ENCODE results near the gene SAV1. TPM values are rescaled to one million over a fixed set of nuclear protein-coding genes. Genes with fewer than 3 reads are reported as not detected.
"Not testable (repeated sequence)": the region's sequence is repeated elsewhere in the genome, so short reads cannot be mapped to it uniquely, and the experiment has no call there.

The SAV1 gene
- polyA plus RNA-seq, 2 of the 4 experiments (the other 2 are of a cell fraction), result 20.3 TPM

- DNase-seq (ENCODE audit: low read depth in 1 of 2, low spot score in 1 of 2), result peak in 1 of 2 experiments; percentile 61
- Histone ChIP-seq H3K4me1 (peaks cover 16% of the 10 kb centered on the region), H3K4me3 (peak overlapping the region; percentile 74), H3K27ac (peak overlapping the region; percentile 87 to 96), H3K4me2 (peak overlapping the region; percentile 85), H3K9me3 (no peaks in the 10 kb centered on the region)
- no peak for FAIRE-seq
- POLR2A ChIA-PET, result interaction anchor here (0.6 to 0.9 kb wide), 4 partner anchors 9 to 120 kb away, joined by 3 to 5 read pairs (median 4); no protein-coding TSS in a partner anchor
- WGBS (ENCODE audit: missing lambda C conversion rate), result 3% methylated on average over 20 of the region's 20 CpGs
- ATAC-seq, result peak in 1 of 2 experiments; percentile 51; a peak in 4 of 6 replicates
- TF ChIP-seq CHD2 (IDR thresholded peaks at IDR 0.05; ENCODE audit: low read length, partially characterized antibody), result no peak
- TF ChIP-seq CBX8 (IDR thresholded peaks at IDR 0.05), result no peak
- TF ChIP-seq REST (IDR thresholded peaks at IDR 0.05), result no peak
- TF ChIP-seq KDM5A (IDR thresholded peaks at IDR 0.05), result no peak
- TF ChIP-seq RCOR1 (IDR thresholded peaks at IDR 0.05; ENCODE audit: low read depth, low read length), result no peak
- no peak for TF ChIP-seq ELK1 (IDR thresholded peaks at IDR 0.05; ENCODE audit: low read depth, low read length)
- TF ChIP-seq E2F6 (IDR thresholded peaks at IDR 0.05; ENCODE audit: borderline replicate concordance, low read depth), result no peak
- TF ChIP-seq HES2 (IDR thresholded peaks at IDR 0.05), result no peak
- no peak for TF ChIP-seq TP53 (CRISPR knock-in tag; IDR thresholded peaks at IDR 0.05)
- no peak for TF ChIP-seq NFE2L2 (conservative IDR thresholded peaks at IDR 0.05; ENCODE audit: low read length)
- no peak for TF ChIP-seq ATOH8 (CRISPR knock-in tag; IDR thresholded peaks at IDR 0.05; ENCODE audit: low read depth)
- no peak for TF ChIP-seq CBX2 (IDR thresholded peaks at IDR 0.05; ENCODE audit: borderline replicate concordance, low read depth)
- CTCF ChIA-PET, result interaction anchor here (1.5 kb wide), 1 partner anchor 66 kb away, joined by 4 read pairs; no protein-coding TSS in a partner anchor
Measured at GRCh38 chr14:50666772-50667683, 1.1 kb downstream of the SAV1 start.

- WGBS (ENCODE audit: missing lambda C conversion rate), result 95% methylated on average over 5 of the region's 5 CpGs
Measured at GRCh38 chr14:50665300-50665699, 2.8 kb downstream of the SAV1 start.

GRCh38 chr14:50664579-50664978, 3.5 kb downstream of the SAV1 start:
- H3K9me3 ChIP-seq; POLR2A ChIA-PET; ATAC-seq; H3K27ac ChIP-seq; DNase-seq (ENCODE audit: low read depth in 1 of 2, low spot score in 1 of 2); FAIRE-seq; H3K4me2 ChIP-seq; H3K4me3 ChIP-seq: not testable (repeated sequence)
- CTCF ChIA-PET, result interaction anchor here (0.7 kb wide), 1 partner anchor 321 kb away, joined by 3 read pairs; no protein-coding TSS in a partner anchor
- 87% methylated on average over 2 of the region's 2 CpGs for WGBS (ENCODE audit: missing lambda C conversion rate)
- H3K4me1 ChIP-seq, result peaks cover 14% of the 10 kb centered on the region

More at GRCh38 chr14:50665300-50665699, 2.8 kb downstream of the SAV1 start:
- H3K4me1 ChIP-seq, result peaks cover 16% of the 10 kb centered on the region
- H3K9me3 ChIP-seq; H3K27ac ChIP-seq; POLR2A ChIA-PET; FAIRE-seq; DNase-seq (ENCODE audit: low read depth in 1 of 2, low spot score in 1 of 2); ATAC-seq; H3K4me2 ChIP-seq; H3K4me3 ChIP-seq: not testable (repeated sequence)
- CTCF ChIA-PET, result interaction anchor here (0.7 kb wide), 1 partner anchor 320 kb away, joined by 3 read pairs; no protein-coding TSS in a partner anchor
